HG03571 (cell line): ENCODE data around the gene ITIH4.

Experiments
- ATAC-seq: cut with Tn5 transposase; IDR thresholded peaks from one replicate; pipeline ENCODE4 v1.9.1; 2021; ENCODE audit not compliant: unreplicated experiment

ITIH4 gene

DNA sequence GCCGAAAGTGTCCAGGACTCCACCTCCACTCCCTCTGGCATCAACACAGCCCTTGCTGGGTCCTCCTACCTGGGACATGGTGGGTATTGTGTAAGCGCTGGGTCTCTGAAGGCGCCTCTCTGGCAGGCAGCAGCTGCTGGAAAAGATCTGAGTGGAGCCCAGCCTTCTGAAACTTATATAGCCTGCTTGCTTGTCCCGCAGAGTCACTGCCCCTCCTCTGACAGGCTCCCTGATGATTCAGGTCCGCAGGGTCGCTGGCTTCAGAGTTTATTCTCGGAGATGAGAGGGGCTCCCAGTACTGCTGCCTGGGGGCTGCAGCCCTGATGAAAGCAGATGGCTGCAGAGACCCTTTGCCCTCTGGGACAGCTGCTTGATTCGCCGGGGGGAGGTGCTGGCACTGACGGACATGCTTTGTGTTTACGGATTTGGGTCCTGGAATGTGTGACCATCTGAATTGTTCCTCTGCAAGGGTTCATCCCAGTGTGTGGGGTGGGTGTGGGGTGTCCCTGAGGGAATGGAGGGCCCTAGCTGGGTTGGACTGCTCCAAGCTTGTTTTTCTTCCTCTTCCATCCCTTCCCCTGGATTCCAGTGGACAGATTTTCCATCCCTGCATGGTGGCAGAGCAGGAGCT, 4.5 kb upstream of the ITIH4 start, which contains the start of gene MUSTN1:
TSS of gene MUSTN1 (minus strand) at position 149 of the 631 bp plus-strand sequence. CDS start at position 78, 71 bp downstream.
- no peak for ATAC-seq

GRCh38 chr3:52833202-52833601, 2.7 kb upstream of the ITIH4 start:
- ATAC-seq, result no peak

DNA sequence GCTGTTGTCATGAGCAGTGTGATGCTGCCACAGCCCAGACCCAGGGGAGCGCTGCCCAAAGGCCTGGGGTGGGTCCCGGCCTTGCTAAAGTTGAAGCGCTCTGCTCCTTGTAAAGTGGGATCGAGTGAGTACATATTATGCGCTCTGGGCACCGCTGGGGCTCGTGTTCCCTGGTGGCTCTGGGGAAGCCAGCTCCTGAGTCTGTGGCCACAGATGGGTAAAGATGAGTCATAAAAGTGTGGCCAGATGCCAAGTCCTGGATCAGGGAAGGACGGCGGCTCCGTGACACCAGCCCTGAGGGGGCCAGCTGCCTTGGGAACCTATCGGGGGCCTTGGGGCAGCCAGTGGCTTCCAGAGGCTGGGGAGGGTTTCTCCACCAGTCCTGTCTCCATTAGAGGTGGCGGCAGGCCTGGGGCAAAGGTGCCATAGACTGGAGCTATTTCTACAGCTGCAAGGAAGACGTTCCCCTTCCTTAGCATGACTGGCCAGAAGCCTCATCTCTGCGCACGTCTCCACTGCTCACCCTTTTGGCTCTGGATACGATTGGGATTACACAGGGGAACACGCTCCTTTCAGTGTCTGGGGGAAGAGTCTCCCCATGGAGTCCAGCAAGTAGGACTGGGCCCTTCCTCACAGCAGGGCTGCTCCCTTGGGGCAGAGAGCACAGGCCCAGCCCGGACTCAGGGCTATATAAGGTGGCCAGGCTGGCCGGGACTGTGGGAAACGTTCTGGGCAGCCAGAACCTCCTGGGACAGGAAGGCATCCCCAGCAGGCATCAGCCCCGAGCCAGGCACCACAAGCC, 1.2 kb upstream of the ITIH4 start:
- no peak for ATAC-seq

GRCh38 chr3:52829906-52830463, 487 bp downstream of the ITIH4 start:
- no peak for ATAC-seq

DNA sequence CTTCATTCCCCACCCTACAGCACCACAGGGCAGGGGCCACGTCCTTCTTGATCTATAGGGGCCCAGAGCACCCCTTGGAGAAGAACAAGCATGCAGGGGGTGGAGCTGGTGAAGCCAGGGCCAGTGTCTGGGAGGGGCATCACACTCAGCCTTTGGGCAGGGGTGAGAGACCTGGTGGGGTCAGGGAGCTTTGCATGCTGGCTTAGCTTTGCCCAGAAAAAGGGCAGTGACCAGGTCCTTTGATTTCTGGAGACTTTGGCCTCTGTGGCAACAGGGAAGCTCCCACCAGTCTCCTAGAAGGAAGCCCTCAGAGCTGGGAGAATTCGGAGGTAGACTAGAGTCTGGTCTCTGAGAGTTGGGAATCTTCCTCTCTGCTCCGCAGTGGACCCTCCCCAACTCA, 990 bp downstream of the ITIH4 start:
- ATAC-seq, result no peak

DNA sequence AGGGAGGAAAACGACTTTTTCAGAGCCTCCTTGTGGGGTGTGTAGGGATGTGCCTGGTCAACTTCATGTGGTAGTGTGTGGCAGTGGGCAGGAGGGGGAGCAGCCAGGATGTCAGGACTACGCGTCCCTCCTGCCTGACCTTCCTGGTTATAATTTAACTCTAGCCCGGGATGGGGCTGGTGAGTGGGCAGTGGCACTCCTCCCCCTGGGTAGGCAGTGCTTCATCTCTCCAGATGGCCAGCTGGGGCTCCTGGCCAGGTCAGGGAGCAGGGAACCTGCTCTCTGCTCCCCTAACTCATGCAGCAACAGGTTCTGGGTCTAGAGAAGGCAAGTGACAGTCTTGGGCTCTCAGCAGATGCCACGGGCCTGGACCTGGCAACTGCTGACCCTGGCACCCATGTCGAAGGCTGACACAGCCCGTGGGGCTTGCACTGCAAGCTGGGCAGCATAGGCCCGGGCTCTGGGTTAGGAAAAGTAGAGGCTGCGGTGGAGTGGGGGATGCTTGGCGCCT, 2.6 kb downstream of the ITIH4 start:
- no peak for ATAC-seq

DNA sequence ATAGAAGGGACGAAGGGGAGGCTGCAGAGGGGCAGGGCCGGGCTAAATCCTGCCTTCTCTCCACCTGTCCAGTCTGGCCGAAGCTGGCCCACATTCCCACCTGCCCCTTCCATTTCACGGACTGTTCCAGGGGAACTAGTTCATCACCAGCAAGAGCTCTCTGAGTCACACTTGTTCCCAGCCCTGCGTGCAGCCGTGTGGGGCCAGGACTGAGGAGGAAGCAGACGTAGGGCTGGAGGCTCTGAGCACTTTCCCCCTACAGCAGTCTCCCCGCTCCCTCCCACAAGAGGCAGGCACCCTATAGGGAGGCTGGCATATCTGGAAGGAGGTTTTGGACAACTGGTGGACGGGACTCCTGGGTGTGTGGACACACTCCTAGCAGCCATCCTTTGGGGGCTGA, 3.0 kb downstream of the ITIH4 start:
- no peak for ATAC-seq

DNA sequence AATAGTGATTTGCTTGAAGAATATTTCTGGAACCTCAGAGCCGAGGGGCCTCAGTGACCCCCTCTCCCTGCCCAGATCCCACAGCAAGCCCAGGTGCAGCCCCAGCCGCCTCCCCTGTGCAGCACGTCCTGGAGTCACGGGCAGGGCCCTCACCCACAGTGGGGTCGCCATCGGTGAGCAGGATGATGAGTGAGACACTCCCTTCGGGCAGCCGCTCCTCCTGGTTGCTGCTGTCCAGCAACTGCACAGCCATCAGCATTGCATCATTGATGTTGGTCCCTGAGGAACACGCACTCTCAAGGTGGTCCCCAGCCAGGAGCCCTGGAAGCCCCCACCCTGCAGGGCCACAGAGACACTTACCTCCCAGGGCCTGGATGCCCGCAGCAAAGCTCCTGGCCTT, 6.4 kb downstream of the ITIH4 start:
- no peak for ATAC-seq

- no peak for ATAC-seq
Measured at GRCh38 chr3:52822363-52822762, 8.1 kb downstream of the ITIH4 start.

- no peak for ATAC-seq
Measured at GRCh38 chr3:52820736-52821135, 9.7 kb downstream of the ITIH4 start.

DNA sequence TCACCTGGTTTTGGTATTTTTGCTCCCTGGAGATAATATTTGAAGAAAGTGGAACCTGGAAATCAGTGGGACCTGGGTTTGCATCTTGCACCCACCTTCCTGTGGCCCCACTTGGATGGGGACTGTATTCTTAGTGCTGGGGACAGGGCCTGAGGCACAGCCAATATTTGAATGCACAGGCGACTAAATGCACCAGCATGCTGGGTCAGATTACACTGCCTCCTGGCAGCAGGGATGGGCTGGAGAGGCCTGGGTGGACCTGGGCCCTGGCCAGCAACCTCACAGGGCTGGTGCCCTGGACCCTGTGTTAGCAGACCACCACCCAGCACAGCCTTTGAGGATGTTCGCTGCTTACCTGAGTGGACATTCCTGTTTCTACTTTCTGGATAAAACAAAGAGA, 10.5 kb downstream of the ITIH4 start:
- no peak for ATAC-seq

DNA sequence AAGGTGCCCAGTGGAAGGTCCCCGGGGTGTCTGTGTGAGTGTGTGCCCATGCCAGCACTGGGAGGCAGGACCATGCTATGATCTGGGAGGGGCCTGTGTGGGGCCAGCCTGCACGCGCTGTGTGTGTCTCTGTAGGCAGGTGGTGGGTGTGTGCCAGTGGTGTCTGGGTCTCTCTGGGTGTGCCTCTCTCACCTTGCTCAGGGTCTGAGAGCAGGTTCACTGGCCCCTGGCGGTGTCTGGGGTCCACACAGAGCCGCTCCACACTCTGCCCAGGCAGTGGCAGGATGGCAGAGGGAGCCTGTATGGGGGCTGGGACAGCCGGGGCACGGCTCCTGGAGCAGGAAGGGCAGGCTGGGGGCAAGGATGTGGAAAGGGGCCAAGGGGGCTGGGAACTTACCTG, 12.6 kb downstream of the ITIH4 start:
- no peak for ATAC-seq

- no peak for ATAC-seq
Measured at GRCh38 chr3:52817221-52817620, 13.3 kb downstream of the ITIH4 start.

GRCh38 chr3:52816654-52817053, 13.8 kb downstream of the ITIH4 start:
- no peak for ATAC-seq

GRCh38 chr3:52816199-52816598, 14.3 kb downstream of the ITIH4 start:
- ATAC-seq, result no peak

DNA sequence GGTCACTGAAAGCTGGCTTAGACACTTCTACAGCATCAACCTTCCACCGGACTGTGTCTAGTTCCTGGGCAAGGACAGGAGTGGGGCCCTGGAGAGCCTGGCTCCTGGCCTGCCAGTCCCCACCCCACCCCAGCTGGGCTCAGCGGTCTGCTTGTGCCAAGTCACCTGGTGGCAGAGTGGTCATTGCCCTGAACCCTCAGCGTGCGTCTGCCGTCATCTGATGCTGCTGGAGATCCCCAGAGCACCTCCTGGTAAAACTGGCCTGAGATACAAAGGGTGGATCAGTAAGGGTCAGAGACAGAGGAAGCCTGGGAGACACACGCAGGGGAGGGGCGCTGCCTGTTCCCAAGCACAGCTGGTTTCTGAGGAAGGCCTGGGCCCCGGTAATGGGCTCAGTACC, 16.7 kb downstream of the ITIH4 start:
- ATAC-seq, result no peak

DNA sequence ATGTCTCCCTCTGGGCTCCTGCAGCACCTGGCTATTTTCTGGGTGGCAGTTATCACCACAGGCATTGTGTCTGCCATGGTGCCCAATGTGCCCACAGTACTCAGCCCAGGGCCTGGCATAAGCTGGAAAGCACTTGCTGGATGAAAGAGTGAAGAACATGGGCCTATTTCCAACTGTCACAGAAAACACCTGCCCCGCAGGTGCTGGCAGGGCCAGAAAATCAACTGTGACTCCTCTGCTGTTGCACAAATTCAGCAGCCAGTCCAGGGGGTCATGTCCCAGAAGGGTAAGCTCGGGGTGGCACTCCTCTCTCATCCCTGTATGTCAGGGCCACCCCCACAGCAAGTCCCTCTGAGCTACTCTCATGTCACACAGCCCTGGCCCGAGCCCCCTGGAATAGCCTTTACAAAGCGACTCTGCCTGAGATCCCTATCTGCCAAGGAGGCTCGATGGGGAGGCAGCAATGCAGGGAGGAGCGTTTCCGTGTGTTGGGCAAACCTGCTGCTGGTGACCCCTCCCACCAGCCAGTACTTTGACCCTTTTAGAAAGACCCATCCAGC, 18.9 kb downstream of the ITIH4 start:
- no peak for ATAC-seq

DNA sequence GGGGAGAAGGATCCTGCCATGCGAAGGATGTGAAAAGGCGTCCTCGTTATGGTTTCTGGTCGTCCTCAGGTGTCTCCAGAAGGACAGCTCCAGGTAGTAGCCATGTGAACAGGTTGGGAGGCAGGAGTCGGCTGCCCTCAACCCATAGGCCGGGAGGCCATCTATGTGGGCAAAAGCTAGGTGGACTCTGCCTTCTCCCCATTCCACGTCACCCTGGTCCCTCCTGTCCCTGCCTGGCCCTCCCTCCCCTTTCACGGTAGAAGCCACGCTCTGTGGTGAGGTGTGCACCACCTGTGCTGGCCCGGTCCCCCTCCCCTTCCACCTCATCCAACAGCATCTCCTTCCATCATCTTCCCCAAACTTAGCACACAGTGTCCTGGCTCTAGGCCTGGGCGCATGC, 19.5 kb downstream of the ITIH4 start:
- ATAC-seq, result no peak

GRCh38 chr3:52809662-52810377, 20.7 kb downstream of the ITIH4 start:
- no peak for ATAC-seq

DNA sequence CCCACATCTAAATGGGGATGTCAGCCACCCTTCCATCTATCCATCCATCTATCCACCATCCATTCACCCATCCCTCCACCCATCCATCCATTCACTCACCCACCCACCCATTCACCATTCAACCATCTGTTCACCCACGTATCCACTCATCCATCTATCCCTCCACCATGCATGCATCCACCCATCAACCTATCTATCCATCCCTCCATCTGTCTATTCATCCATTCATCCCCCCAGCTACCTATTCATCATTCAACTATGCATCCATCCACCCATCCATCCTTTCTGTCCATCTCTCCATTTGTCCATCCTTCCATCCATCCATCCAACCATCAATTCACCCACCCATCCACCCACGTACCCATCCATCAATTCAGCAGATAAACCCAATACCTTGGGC, 21.3 kb downstream of the ITIH4 start:
- no peak for ATAC-seq
